H1 (cell line): Measurements from ENCODE around the gene MYH10. TPM values are rescaled to one million over a fixed set of nuclear protein-coding genes. Genes with fewer than 3 reads are reported as not detected.
A peak's percentile ranks its signal among the peaks of the same experiment; 100 is the strongest.

Experiments used
- CTCF ChIA-PET: fragments of 300-600 bp; sonication (Branson Sonifier 250); formaldehyde crosslinking; loops from one replicate; lab custom pipeline; 2021; ENCODE audit not compliant: partially characterized antibody; lab: Charles Lee
- POLR2A ChIA-PET: fragments of 300-600 bp; sonication (Branson Sonifier 250); formaldehyde crosslinking; loops from one replicate; lab custom pipeline; 2021; ENCODE audit warnings: inconsistent platforms; ENCODE audit not compliant: partially characterized antibody; lab: Charles Lee
- DNase-seq, 2 experiments: peaks; one replicate each; pipeline versions ENCODE4 v3.0.0 to v3.0.0-alpha.2; 2010 to 2022; ENCODE audit warnings: low spot score in 2 of 2, low read depth in 1 of 2, mixed read lengths in 1 of 2
- FAIRE-seq: peaks from 2 replicates; lab custom pipeline; 2011; peaks lifted over from hg19 to GRCh38; lab: Jason Lieb, UNC
- H2AFZ ChIP-seq: 2 replicates; pipeline ENCODE4 v1.8.1; 2012; ENCODE audit warnings: low read length, inconsistent platforms
- H2AK5ac ChIP-seq: 2 replicates; pipeline ENCODE4 v1.6.1; 2013; ENCODE audit warnings: low read depth, low read length
- H2BK120ac ChIP-seq: replicated peaks from 2 replicates; pipeline ENCODE3; 2013; ENCODE audit warnings: low read depth, low read length, inconsistent platforms
- H2BK12ac ChIP-seq: 2 replicates; pipeline ENCODE4 v1.6.1; 2013; ENCODE audit warnings: low read depth, low read length
- H2BK15ac ChIP-seq: 2 replicates; pipeline ENCODE4 v1.6.1; 2013; ENCODE audit warnings: low read length
- H2BK20ac ChIP-seq: 2 replicates; pipeline ENCODE4 v1.6.1; 2013; ENCODE audit warnings: low read length
- H2BK5ac ChIP-seq: 2 replicates; pipeline ENCODE4 v1.6.1; 2013; ENCODE audit warnings: low read depth, low read length
- H3K14ac ChIP-seq: 2 replicates; pipeline ENCODE4 v1.6.1; 2013; ENCODE audit warnings: inconsistent platforms; ENCODE audit not compliant: insufficient read length
- H3K18ac ChIP-seq: 2 replicates; pipeline ENCODE4 v1.6.1; 2013; ENCODE audit warnings: low read length; ENCODE audit errors: extremely low read depth
- H3K23ac ChIP-seq: 2 replicates; pipeline ENCODE4 v1.6.1; 2013; ENCODE audit warnings: inconsistent platforms; ENCODE audit not compliant: insufficient read length
- H3K23me2 ChIP-seq: 2 replicates; pipeline ENCODE4 v1.6.1; 2013; ENCODE audit warnings: low read depth, low read length
- H3K27ac ChIP-seq: 2 replicates; pipeline ENCODE4 v1.6.1; 2011; ENCODE audit warnings: low read depth, low read length, inconsistent platforms
- H3K27me3 ChIP-seq, 4 experiments: replicated peaks in 1 of 4; 1 replicate in 1 of 4; 2 replicates in 3 of 4; pipeline versions ENCODE4 v1.6.1 to v1.8.1; 2011 to 2013; ENCODE audit warnings: low read length in 3 of 4, mild to moderate bottlenecking in 3 of 4, inconsistent platforms in 2 of 4, mixed read lengths in 2 of 4, moderate library complexity in 1 of 4; ENCODE audit not compliant: control insufficient read depth in 3 of 4, insufficient read depth in 3 of 4; ENCODE audit errors: extremely low read depth in 1 of 4
- H3K36me3 ChIP-seq, 4 experiments: 2 replicates each; pipeline versions ENCODE4 v1.6.1 to v1.8.1; 2011 to 2013; ENCODE audit warnings: mild to moderate bottlenecking in 4 of 4, low read length in 3 of 4, moderate library complexity in 2 of 4, control low read depth in 1 of 4, inconsistent platforms in 1 of 4; ENCODE audit not compliant: insufficient read depth in 4 of 4, control insufficient read depth in 2 of 4
- H3K4ac ChIP-seq: replicated peaks from 2 replicates; pipeline ENCODE3; 2013; ENCODE audit warnings: low read length, low read depth, mixed read lengths, inconsistent platforms; ENCODE audit not compliant: insufficient read length
- H3K4me1 ChIP-seq, 4 experiments: replicated peaks in 1 of 4; 1 replicate in 1 of 4; 2 replicates in 3 of 4; pipeline versions ENCODE4 v1.6.1 to v1.8.1; 2011 to 2013; ENCODE audit warnings: low read length in 3 of 4, inconsistent platforms in 2 of 4, mixed read lengths in 1 of 4; ENCODE audit not compliant: insufficient read depth in 4 of 4, control insufficient read depth in 3 of 4
- H3K4me2 ChIP-seq, 2 experiments: 2 replicates each; pipeline versions ENCODE4 v1.6.1 to v1.8.1; 2011 to 2013; ENCODE audit warnings: low read depth in 2 of 2, low read length in 2 of 2, control low read depth in 1 of 2, inconsistent platforms in 1 of 2, mild to moderate bottlenecking in 1 of 2; ENCODE audit not compliant: insufficient read depth in 1 of 2
- H3K4me3 ChIP-seq, 4 experiments: fragments of 200-600, 300-600 bp in 1 of 4; sonication (generic), shearing (Covaris generic), sonication (Bioruptor Twin) in 1 of 4; 2 replicates each; pipeline versions ENCODE4 v1.5.1 to v1.8.1; 2011 to 2016; ENCODE audit warnings: low read length in 4 of 4, low read depth in 3 of 4, control low read depth in 2 of 4, inconsistent platforms in 2 of 4, mild to moderate bottlenecking in 2 of 4, mixed read lengths in 1 of 4, moderate library complexity in 1 of 4; ENCODE audit not compliant: insufficient read depth in 2 of 4; ENCODE audit errors: extremely low read depth in 1 of 4
- H3K56ac ChIP-seq: replicated peaks from 2 replicates; pipeline ENCODE3; 2013; ENCODE audit warnings: low read depth, mild to moderate bottlenecking, mixed read lengths, low read length, inconsistent platforms; ENCODE audit not compliant: insufficient read length
- H3K79me1 ChIP-seq: 2 replicates; pipeline ENCODE4 v1.6.1; 2013; ENCODE audit warnings: low read depth, low read length, control low read depth
- H3K79me2 ChIP-seq, 2 experiments: 2 replicates each; pipeline versions ENCODE4 v1.6.1 to v1.8.1; 2012 to 2013; ENCODE audit warnings: low read length in 2 of 2, mild to moderate bottlenecking in 2 of 2, inconsistent platforms in 1 of 2; ENCODE audit not compliant: insufficient read depth in 2 of 2, control insufficient read depth in 1 of 2
- H3K9ac ChIP-seq, 4 experiments: replicated peaks in 1 of 4; 1 replicate in 1 of 4; 2 replicates in 3 of 4; pipeline versions ENCODE4 v1.6.1 to v1.8.1; 2011 to 2013; ENCODE audit warnings: low read depth in 3 of 4, low read length in 3 of 4, control low read depth in 2 of 4, mild to moderate bottlenecking in 2 of 4, moderate library complexity in 2 of 4, inconsistent platforms in 1 of 4; ENCODE audit errors: extremely low read depth in 1 of 4
- H3K9me3 ChIP-seq, 2 experiments: 2 replicates each; pipeline versions ENCODE4 v1.6.1 to v1.8.1; 2012 to 2013; ENCODE audit warnings: mild to moderate bottlenecking in 2 of 2, moderate library complexity in 2 of 2, control low read depth in 1 of 2, inconsistent platforms in 1 of 2, low read depth in 1 of 2, low read length in 1 of 2, mixed read lengths in 1 of 2; ENCODE audit not compliant: insufficient read depth in 2 of 2
- H4K20me1 ChIP-seq, 2 experiments: replicated peaks in 1 of 2; 2 replicates each; pipeline versions ENCODE3 to v1.8.1; 2011 to 2013; ENCODE audit warnings: inconsistent platforms in 2 of 2, low read length in 2 of 2, mild to moderate bottlenecking in 1 of 2; ENCODE audit not compliant: insufficient read depth in 2 of 2, control insufficient read depth in 1 of 2
- H4K5ac ChIP-seq: 2 replicates; pipeline ENCODE4 v1.6.1; 2013; ENCODE audit warnings: low read length, low read depth, mixed read lengths, inconsistent platforms; ENCODE audit not compliant: insufficient read length
- H4K8ac ChIP-seq: 2 replicates; pipeline ENCODE4 v1.8.0; 2013; ENCODE audit warnings: mild to moderate bottlenecking, moderate library complexity, low read length, inconsistent platforms; ENCODE audit not compliant: insufficient read depth; ENCODE audit errors: extremely low read depth
- H4K91ac ChIP-seq: replicated peaks from 2 replicates; pipeline ENCODE3; 2013; ENCODE audit warnings: low read length, mixed read lengths, inconsistent platforms; ENCODE audit not compliant: insufficient read length
- E2F6 ChIP-seq: IDR thresholded peaks from 2 replicates; pipeline ENCODE4 v1.6.1; 2012; ENCODE audit warnings: inconsistent platforms
- EP300 ChIP-seq, 2 experiments: IDR thresholded peaks; 1 replicate in 1 of 2; 2 replicates in 1 of 2; pipeline ENCODE4 v1.6.1; 2011 to 2012; ENCODE audit warnings: low read depth in 2 of 2, low read length in 2 of 2, mild to moderate bottlenecking in 2 of 2, borderline replicate concordance in 1 of 2, inconsistent platforms in 1 of 2, moderate library complexity in 1 of 2
- GABPA ChIP-seq: IDR thresholded peaks from 2 replicates; pipeline ENCODE4 v1.6.1; 2011; ENCODE audit warnings: mild to moderate bottlenecking, low read length, moderate library complexity, borderline replicate concordance; ENCODE audit not compliant: insufficient read depth
- JUND ChIP-seq: IDR thresholded peaks from 2 replicates; pipeline ENCODE4 v1.6.1; 2011; ENCODE audit warnings: mild to moderate bottlenecking, improper control_type of control experiment, low read length
- KDM1A ChIP-seq: fragments of 200-600, 300-600 bp; sonication (generic); IDR thresholded peaks from 2 replicates; pipeline ENCODE4 v1.7.1; 2016; ENCODE audit warnings: mild to moderate bottlenecking, low read length, borderline replicate concordance
- POU5F1 ChIP-seq: IDR thresholded peaks from 2 replicates; pipeline ENCODE4 v1.6.1; 2011; ENCODE audit warnings: low read depth, mild to moderate bottlenecking, low read length, moderate library complexity
- SIRT6 ChIP-seq: IDR thresholded peaks from one replicate; pipeline ENCODE4 v1.7.1; 2012; ENCODE audit warnings: low read length, inconsistent platforms
- SP1 ChIP-seq: IDR thresholded peaks from 2 replicates; pipeline ENCODE4 v1.6.1; 2011; ENCODE audit warnings: low read depth, low read length
- SP4 ChIP-seq: IDR thresholded peaks from 2 replicates; pipeline ENCODE4 v1.6.1; 2012; ENCODE audit warnings: low read length, inconsistent platforms
- SRF ChIP-seq: IDR thresholded peaks from 2 replicates; pipeline ENCODE4 v1.6.1; 2011; ENCODE audit warnings: mild to moderate bottlenecking, low read depth, low read length, moderate library complexity
- USF2 ChIP-seq: IDR thresholded peaks from 2 replicates; pipeline ENCODE4 v1.6.1; 2011; ENCODE audit warnings: low read length, improper control_type of control experiment
- YY1 ChIP-seq: IDR thresholded peaks from 2 replicates; pipeline ENCODE4 v1.6.1; 2011; ENCODE audit warnings: low read depth, mild to moderate bottlenecking, low read length
- ZNF274 ChIP-seq: IDR thresholded peaks from 2 replicates; pipeline ENCODE4 v1.7.0; 2012; ENCODE audit warnings: low read length, borderline replicate concordance; ENCODE audit errors: extremely low read depth
- WGBS, 2 experiments: shearing (Covaris generic) in 1 of 2; methylation state at CpG; one replicate each; pipeline versions ENCODE4 v1.1.6 to v1.1.7; 2013 to 2015; ENCODE audit warnings: low lambda C conversion rate in 2 of 2, mixed read lengths in 2 of 2, inconsistent platforms in 1 of 2, low coverage in 1 of 2, missing lambda C conversion rate in 1 of 2; ENCODE audit not compliant: insufficient replicate concordance in 2 of 2, insufficient coverage in 1 of 2, insufficient read length in 1 of 2; ENCODE audit errors: extremely low coverage in 1 of 2, missing lambda C conversion rate in 1 of 2; 5-methylcytosine and 5-hydroxymethylcytosine counted together
- polyA plus RNA-seq, 7 experiments: library from polyadenylated mRNA; depleted of rRNA in 3 of 7; stranded (reverse) in 5 of 7; unstranded in 2 of 7; fragments of >200 nt in 5 of 7; fragments of 200-250 nt in 2 of 7; gene quantifications; 1 replicate in 5 of 7; 2 replicates in 1 of 7; 4 replicates in 1 of 7; pipeline versions ENCODE4 v1.2.1 to v1.2.3, GENCODE V29; 2011 to 2013; ENCODE audit warnings: missing spikeins in 2 of 7, mixed read lengths in 2 of 7
- total RNA-seq: library from RNA; stranded (reverse); fragmentation: NEBNext Ultra II Directional; extraction: Animal tissue kit (Norgen Biotek cat#: 25700); gene quantifications from 2 replicates; pipeline ENCODE4 v1.2.1, GENCODE V29; 2021

The MYH10 gene
- total and polyA plus RNA-seq, 2 of the 8 experiments (the other 6 are each of a cell fraction or from before 2014, with no cell fraction given): 64.1 to 289 TPM

GRCh38 chr17:8465356-8465755 lies 165.2 kb downstream of the MYH10 start:
- Histone ChIP-seq H4K5ac (no peak overlapping the region), H2BK20ac (no peak overlapping the region), H2AK5ac (no peak overlapping the region), H3K27me3 (no peaks in the 10 kb centered on the region), H2AFZ (no peak overlapping the region), H2BK12ac (no peak overlapping the region), H4K8ac (no peak overlapping the region), H2BK5ac (no peak overlapping the region), H2BK15ac (no peak overlapping the region), H4K20me1 (peaks cover 0 to 3% of the 10 kb centered on the region in 2 experiments), H3K23ac (no peak overlapping the region), H3K9me3 (no peaks in the 10 kb centered on the region), H3K4me1 (peaks cover 0 to 6% (median 0%) of the 10 kb centered on the region in 4 experiments; a peak in 1 of 7 replicates), H3K36me3 (peaks cover 2 to 24% (median 12%) of the 10 kb centered on the region in 4 experiments; a peak in 7 of 8 replicates), H3K23me2 (no peaks in the 10 kb centered on the region), H3K56ac (no peak overlapping the region), H3K79me2 (no peaks in the 10 kb centered on the region; a peak in 1 of 4 replicates), H3K9ac (0 out of 7 replicates have a peak overlapping the region, but pooled peaks of 1 of the 4 experiments have one; percentile 17), H3K27ac (no peak overlapping the region), H3K4ac (no peak overlapping the region), H3K4me3 (no peak overlapping the region), H3K4me2 (no peak overlapping the region), H3K14ac (no peak overlapping the region), H4K91ac (no peak overlapping the region), H3K18ac (no peak overlapping the region), H2BK120ac (no peak overlapping the region), H3K79me1 (peaks cover 12% of the 10 kb centered on the region)
- ChIA-PET CTCF (interaction anchor here (0.6 kb wide), 1 partner anchor 162 kb away, joined by 4 read pairs; no protein-coding TSS in a partner anchor), POLR2A (interaction anchor here (0.6 kb wide), 1 partner anchor 74 kb away, joined by 3 read pairs; no protein-coding TSS in a partner anchor)
- DNase-seq: no peak
- 80% methylated on average over 7 of the region's 8 CpGs; no CpG with 5 or more reads in 1 of the 2 experiments for WGBS, 2 experiments
- no peak for FAIRE-seq
- TF ChIP-seq YY1 (no peak), GABPA (no peak), EP300 (IDR thresholded peaks at IDR 0.05; ENCODE audit: borderline replicate concordance in 1 of 2, low read depth in 2 of 2, low read length in 2 of 2) (no peak), SIRT6 (no peak), ZNF274 (no peak), E2F6 (no peak), SP1 (no peak), POU5F1 (no peak), SP4 (no peak), JUND (no peak), SRF (no peak), USF2 (no peak), KDM1A (no peak)
